NT2/D1 (cell line): ENCODE results near the gene GAD2.
"Not testable (repeated sequence)": the region's sequence is repeated elsewhere in the genome, so short reads cannot be mapped to it uniquely, and the experiment has no call there.

Experiments
- DNase-seq: peaks from one replicate; pipeline ENCODE4 v3.0.0-alpha.2; 2011; ENCODE audit warnings: low read depth, low spot score
- H3K27me3 ChIP-seq: 2 replicates; pipeline ENCODE4 v1.6.0; 2011; ENCODE audit warnings: mild to moderate bottlenecking; ENCODE audit not compliant: insufficient read length, insufficient read depth
- H3K36me3 ChIP-seq: 2 replicates; pipeline ENCODE4 v1.6.1; 2011; ENCODE audit warnings: mild to moderate bottlenecking, low read length, mixed read lengths; ENCODE audit not compliant: insufficient read depth, insufficient read length
- H3K4me1 ChIP-seq: 2 replicates; pipeline ENCODE4 v1.5.1; 2011; ENCODE audit not compliant: insufficient read depth, insufficient read length
- H3K4me3 ChIP-seq: 2 replicates; pipeline ENCODE4 v1.5.1; 2011; ENCODE audit warnings: low read depth; ENCODE audit not compliant: insufficient read length
- H3K9ac ChIP-seq: 2 replicates; pipeline ENCODE4 v1.6.0; 2011; ENCODE audit warnings: low read depth; ENCODE audit not compliant: insufficient read length
- H3K9me3 ChIP-seq: 2 replicates; pipeline ENCODE4 v1.5.1; 2011; ENCODE audit warnings: mild to moderate bottlenecking, low read length; ENCODE audit not compliant: insufficient read depth
- SUZ12 ChIP-seq: IDR thresholded peaks from 2 replicates; pipeline ENCODE4 v1.6.1; 2011; ENCODE audit not compliant: insufficient read length, insufficient read depth; ENCODE audit errors: extremely low read depth
- YY1 ChIP-seq: IDR thresholded peaks from 2 replicates; pipeline ENCODE4 v1.6.1; 2011; ENCODE audit not compliant: insufficient read length, insufficient read depth
- ZNF274 ChIP-seq: IDR thresholded peaks from 2 replicates; pipeline ENCODE4 v1.6.1; 2011; ENCODE audit warnings: mild to moderate bottlenecking, low read depth, low read length

GAD2 gene

GRCh38 chr10:26335574-26336093 lies 119.1 kb downstream of the GAD2 start:
- Histone ChIP-seq H3K36me3 (no peaks in the 10 kb centered on the region), H3K9ac (no peak overlapping the region), H3K4me1 (no peaks in the 10 kb centered on the region), H3K4me3 (peak overlapping the region; percentile 19), H3K9me3 (no peaks in the 10 kb centered on the region), H3K27me3 (no peaks in the 10 kb centered on the region)
- TF ChIP-seq ZNF274 = no peak
- TF ChIP-seq SUZ12 = no peak
- no peak for TF ChIP-seq YY1
- no peak for DNase-seq

DNA sequence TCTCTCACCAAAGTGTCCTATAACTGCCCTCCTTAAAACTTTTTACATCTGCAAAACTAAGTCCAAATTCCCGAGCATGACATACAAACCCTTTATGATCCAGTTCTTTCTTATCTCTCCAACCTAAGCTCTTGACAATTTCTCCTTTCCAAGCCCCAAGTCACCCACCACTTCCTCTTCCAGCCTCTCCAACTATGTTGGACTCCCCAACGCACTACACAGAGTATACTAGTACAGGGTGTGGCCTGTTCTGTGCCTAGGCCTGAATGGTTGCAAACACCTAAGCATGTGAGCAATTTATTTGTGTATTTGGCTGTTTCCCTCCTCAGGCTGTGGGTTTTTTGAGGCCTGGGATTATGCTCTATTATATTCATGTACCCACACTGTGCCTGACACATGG lies 120.4 kb downstream of the GAD2 start:
- TF ChIP-seq SUZ12 (no peak), YY1 (no peak)
- Histone ChIP-seq H3K9ac (no peak overlapping the region), H3K27me3 (peaks cover 4% of the 10 kb centered on the region), H3K9me3 (no peaks in the 10 kb centered on the region), H3K36me3 (no peaks in the 10 kb centered on the region), H3K4me1 (no peaks in the 10 kb centered on the region), H3K4me3 (no peak overlapping the region)
- no peak for DNase-seq

DNA sequence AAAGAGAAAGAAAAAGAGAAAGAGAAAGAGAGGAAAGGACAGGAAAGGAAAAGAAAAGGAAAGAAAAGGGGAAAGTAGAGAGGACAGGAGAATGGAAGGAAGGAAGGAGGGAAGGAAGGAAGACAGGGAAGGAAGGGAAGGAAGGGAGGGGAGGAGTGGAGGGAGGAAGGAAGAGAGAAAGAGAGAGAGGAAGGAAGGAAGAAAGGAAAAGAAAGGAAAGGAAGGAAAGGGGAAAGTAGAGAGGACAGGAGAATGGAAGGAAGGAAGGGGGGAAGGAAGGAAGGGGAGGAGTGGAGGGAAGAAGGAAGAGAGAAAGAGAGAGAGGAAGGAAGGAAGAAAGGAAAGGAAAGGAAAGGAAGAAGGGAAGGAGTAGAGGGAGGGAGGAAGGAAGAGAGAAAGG lies 125.1 kb downstream of the GAD2 start:
- H3K9ac ChIP-seq = no peak overlapping the region
- H3K4me1 ChIP-seq = no peaks in the 10 kb centered on the region
- H3K9me3 ChIP-seq = no peaks in the 10 kb centered on the region
- peaks cover 8% of the 10 kb centered on the region for H3K27me3 ChIP-seq
- H3K36me3 ChIP-seq = no peaks in the 10 kb centered on the region
- DNase-seq = no peak
- no peak overlapping the region for H3K4me3 ChIP-seq
- no peak for TF ChIP-seq ZNF274
- no peak for TF ChIP-seq YY1
- no peak for TF ChIP-seq SUZ12

DNA sequence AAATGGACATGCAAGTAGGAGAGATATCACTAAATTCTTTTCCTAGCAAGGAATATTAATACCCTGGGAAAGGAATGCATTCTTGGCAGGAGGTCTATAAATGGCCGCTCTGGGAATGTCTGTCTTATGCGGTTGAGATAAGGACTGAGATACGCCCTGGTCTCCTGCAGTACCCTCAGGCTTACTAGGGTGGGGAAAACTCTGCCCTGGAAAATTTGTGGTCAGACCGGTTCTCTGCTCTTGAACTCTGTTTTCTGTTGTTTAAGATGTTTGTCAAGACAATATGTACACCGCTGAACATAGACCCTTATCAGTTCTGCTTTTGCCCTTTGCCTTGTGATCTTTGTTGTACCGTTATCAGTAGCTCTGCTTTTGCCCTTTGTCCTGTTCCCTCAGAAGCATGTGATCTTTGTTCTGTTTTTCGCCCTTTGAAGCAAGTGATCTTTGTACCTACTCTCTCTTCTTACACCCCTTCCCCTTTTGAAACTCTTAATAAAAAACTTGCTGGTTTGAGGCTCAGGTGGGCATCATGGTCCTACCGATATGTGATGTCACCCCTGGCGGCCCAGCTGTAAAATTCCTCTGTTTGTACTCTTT lies 132.3 kb downstream of the GAD2 start:
- H3K4me1 ChIP-seq, DNase-seq, H3K27me3 ChIP-seq, H3K9me3 ChIP-seq, H3K36me3 ChIP-seq, H3K4me3 ChIP-seq, H3K9ac ChIP-seq: not testable (repeated sequence)
